Skeletal muscle cell (primary cell): Measurements from ENCODE around the gene CST9L.
"Not testable (repeated sequence)": the region's sequence is repeated elsewhere in the genome, so short reads cannot be mapped to it uniquely, and the experiment has no call there.

Source experiments
- DNase-seq: peaks from one replicate; pipeline ENCODE4 v3.0.0-alpha.2; 2010; ENCODE audit warnings: low read depth
- H3K4me3 ChIP-seq: 2 replicates; pipeline ENCODE4 v1.5.1; 2011; ENCODE audit warnings: low read depth, mild to moderate bottlenecking, control low read depth, low read length, moderate library complexity

CST9L gene

DNA sequence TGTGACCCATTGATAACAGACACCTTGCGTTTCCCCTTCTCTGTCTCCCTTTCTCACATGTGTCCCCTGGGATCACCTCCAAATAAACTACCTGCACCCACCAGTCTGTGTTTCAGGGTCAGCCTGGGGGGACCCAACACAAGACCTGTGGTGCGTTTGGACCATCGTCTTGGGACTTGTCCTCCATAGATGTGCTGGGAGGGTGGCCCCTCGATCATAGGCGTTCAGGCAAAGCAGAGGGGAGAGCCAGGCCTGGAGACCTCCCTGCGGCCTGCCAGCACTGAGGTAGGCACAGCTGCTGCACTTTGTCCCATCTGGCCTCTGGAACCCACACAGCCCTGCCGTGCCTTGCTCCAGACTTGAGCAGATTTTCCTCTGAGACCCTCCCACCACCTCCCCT, 19.3 kb upstream of the CST9L start:
- DNase-seq: no peak
- no peak overlapping the region for H3K4me3 ChIP-seq

DNA sequence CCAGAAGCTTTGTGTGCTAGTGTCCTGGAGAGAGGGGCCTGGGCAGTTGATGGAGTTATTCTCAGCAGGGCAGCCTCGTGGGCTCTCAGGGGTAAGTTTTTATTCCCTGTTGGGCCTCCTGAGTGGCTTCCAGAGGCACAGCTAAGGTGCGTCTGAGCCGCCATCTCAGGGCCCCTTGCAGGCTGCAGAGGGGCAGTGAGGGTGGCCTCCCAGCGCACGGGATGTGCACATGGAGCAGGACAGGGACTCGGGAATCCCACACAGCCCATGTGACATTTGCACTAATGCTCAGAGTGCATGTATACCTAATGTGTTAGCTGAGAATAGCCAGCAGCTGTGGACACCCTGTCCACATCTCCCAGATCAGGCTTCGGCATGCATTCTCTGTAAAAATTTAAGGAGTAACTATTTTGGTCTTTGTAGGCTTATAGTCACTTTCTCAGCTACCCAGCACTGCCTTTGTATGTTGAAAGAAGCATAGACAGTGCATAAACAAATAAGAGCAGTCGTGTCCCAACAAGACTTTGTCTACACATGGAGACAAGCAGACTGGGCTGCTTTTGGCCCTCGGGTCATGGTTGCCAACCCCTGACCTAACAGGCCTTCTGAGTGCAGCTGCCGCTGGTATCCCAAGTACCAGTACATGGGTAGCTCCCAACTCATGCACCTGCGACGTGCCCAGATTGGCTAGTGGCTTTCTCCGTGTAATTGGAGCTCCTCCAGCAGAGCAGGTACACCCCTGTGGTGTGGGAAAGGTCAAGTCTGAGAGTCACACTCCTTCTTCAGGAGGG, 18.6 kb upstream of the CST9L start:
- no peak for DNase-seq
- no peak overlapping the region for H3K4me3 ChIP-seq

DNA sequence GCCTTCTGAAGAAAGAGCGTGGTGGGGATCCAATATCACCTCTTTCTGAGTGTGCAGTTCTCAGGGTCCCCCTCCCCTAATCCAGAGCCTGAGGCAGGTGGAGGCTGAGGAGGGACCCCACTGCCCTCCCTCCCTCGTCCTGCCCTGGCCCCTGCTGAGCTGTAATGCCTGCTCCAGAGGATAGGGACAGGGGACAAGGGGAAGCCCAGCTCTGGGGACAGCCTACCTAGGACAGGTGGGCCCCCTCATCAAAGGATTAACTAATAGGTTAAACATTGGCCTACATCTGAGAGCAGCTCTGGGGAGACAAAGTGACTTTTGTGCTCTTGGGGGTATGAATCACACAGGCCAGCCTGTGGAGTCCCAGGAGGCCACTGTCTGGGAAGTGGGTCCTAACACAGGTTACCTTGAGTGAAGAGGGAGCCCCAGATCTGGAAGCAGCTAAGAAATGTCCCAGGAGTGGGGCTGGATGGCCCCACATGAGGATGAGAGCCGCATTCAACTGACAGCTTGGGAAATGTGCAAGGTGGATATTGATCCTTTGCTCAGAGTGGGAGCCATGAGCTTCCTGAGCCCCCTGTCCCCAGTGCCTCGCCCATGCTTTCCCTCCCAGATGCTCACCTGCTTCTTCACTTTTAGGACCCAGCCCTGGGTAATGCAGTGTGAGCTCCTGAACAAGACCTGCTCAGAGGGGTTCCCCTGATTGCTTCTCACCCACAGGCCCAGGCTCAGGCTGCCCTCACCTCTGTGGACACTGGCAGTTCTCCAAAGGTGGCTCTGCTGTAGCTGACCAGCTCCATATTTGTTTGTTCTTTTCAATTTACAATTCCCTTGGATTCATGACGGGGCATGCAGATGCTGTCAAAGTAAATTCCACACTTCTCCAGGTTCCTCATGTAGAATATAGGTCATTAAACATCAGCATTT, 17.8 kb upstream of the CST9L start:
- H3K4me3 ChIP-seq: no peak overlapping the region
- DNase-seq: no peak

DNA sequence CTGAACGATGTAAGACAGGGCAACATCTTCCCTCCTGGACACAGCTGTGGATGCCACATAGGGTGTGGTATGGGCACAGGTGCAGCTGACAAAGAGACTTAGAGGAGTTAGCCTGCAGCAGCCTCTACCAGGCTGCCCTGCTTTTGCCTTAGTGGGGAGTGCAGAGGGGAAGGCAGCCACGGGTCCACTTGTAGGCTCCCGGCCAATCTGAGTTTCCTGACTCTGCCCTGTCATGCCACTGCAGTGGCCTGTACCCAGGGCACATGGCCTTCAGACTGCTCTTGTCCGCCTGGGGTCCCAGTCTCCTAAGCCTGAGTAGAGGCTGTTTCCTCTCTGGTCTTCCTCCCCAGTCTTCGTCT, 17.1 kb upstream of the CST9L start:
- no peak for DNase-seq
- H3K4me3 ChIP-seq: no peak overlapping the region

DNA sequence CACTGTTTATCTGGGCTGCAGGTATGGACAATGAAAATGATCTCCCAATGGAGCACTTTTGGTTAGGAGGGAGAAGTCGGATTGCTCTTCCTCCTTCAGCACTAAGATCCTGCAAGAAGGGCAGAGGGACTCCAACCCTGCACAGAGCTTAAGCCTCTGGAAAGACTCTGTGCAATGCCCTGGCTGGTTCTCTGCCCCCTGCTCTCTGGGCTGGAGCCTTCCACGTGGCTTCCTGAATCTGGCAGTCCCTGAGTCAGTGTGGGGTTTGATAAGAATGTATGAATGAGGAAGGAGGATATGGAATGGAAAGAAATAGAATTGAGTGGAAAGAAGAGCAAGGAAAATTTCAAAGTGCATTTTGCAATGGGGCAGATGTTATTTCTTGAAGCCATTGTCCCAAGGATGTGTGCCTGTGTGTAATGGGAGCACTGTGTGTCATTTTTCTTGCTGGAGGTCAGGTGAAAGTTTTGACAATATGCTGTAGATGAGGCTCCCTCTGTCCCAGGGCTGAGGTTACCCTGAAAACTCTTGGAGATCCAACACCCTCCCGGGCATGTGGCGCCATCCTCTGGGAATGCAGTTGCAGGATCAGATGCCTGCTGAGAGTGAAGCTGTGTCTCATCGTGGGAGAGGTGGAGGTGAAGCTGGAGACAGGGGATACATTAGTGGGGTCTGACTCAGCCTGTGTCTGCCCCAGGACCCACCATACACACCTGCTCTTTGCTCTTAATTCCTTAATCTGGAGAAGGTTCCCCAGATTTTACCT, 16.3 kb upstream of the CST9L start:
- DNase-seq: no peak
- H3K4me3 ChIP-seq: no peak overlapping the region

DNA sequence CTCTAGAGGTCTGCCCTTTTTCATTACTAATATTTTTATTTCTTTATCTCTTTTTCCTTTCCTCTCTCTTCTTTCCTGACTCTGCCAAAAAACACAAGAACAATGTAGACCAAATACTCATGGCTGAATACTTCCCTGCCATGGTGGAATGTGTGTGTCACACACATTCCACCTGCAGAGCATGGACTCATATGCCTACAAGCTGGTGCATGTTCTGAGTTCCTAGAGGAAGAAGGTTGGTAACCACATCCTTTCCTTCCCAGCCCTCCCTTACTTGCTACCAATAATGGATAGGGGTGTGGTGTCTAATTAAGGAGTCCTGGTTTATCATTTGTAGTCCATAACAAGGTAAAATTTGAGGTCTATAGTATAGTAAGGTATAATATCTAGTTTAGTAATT, 15.2 kb upstream of the CST9L start:
- no peak for DNase-seq
- H3K4me3 ChIP-seq: no peak overlapping the region

DNA sequence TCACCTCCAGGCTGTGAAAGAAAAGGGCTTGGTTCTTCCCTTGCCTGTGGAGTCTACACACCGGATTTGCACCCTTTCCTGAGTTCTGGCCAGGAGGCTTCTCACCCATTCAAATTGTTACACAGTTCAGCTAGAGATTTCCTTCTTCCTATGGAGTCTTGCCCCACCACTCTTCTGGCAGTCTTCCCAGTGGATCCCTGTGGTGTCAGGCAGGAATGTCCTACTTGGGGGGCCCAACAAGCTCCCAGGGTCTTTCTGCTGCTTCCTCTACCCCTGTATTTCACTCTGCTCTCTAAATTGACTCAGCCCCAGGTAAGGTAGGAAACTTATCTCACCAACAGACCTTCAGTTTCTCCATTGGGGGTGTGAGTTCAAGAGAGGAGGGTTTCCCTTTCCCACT, 14.0 kb upstream of the CST9L start:
- DNase-seq: no peak
- H3K4me3 ChIP-seq: no peak overlapping the region

DNA sequence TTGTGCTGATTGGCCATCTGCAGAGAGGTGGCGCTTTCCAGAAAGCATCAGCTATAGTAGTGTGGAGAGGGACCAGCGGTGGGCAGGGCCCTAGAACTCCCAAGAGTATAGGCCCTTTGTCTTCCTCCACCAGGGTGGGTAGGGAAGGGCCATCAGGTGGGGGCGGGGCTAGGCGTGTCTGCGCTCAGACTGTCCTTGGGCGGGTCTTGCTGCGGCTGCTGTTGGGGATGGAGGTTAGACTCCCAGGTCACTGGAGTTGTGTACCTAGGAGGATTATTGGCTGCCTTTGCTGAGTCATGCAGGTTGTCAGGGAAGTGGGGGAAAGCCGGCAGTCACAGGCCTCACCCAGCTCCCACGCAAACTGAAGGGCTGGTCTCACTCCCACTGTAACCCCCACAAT, 13.5 kb upstream of the CST9L start:
- not testable (repeated sequence) for DNase-seq, H3K4me3 ChIP-seq

DNA sequence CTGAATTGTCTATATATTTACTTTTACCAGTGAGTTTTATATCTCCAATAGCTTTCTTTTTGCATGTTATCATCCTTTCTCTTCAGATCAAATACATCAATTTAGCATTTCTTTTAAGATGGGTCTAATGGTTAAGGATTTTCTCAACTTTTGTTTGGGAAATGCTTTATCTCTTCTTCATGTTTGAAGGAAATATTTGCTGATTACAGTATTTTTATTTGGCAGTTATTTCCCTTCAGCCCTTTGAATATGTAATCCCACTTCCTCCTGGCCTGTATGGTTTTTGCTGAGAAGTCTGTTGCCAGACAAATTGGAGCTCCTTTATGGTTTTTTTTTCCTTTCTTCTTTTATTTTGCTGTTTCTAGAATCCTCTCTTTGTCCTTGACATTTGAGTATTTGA, 6.7 kb upstream of the CST9L start:
- H3K4me3 ChIP-seq: no peak overlapping the region
- DNase-seq: no peak

DNA sequence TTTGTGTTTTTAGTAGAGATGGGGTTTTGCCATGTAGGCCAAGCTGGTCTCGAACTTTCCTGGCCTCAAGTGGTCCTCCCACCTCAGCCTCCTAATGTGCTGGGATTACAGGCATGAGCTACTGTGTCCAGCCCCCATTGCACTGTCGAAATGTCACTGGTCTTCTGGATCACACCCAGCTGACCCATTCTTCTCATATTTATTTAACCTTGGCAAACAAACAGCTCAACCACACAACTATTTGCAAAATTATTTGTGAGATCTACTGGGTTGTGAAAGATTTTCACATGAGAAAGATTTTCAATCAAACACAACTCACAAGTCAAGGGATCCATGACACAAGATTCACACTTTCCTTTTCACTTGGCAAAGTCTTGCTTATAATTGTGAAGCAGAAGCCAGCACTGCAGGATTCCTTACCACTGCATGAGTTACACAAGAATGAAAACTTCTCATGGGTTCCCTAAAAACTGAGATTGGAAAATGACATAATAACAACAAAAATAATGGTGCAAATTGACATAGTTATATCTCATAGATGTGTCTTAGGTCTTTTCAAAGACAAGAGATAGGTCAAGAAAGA, 2.0 kb upstream of the CST9L start:
- no peak for DNase-seq
- no peak overlapping the region for H3K4me3 ChIP-seq

DNA sequence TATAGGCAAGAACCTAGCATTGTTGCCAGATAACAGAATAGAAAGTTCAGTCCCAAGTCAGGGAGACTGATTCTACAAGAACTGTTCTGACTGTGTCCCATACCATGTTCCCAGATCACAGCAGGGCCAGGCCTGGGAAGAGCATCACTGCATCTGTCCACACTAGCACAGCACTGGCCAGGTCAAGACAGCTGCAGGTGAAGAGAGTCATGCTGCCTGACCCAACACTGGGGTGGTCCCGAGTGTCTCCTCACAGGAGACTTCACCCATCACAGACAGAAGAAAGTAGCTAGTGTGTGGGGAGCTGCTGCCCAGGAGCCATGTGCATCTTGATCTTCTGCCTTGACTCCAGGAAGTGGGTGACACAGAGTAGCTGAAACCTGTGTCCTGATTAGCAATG, 1.3 kb upstream of the CST9L start:
- DNase-seq: no peak
- H3K4me3 ChIP-seq: no peak overlapping the region

DNA sequence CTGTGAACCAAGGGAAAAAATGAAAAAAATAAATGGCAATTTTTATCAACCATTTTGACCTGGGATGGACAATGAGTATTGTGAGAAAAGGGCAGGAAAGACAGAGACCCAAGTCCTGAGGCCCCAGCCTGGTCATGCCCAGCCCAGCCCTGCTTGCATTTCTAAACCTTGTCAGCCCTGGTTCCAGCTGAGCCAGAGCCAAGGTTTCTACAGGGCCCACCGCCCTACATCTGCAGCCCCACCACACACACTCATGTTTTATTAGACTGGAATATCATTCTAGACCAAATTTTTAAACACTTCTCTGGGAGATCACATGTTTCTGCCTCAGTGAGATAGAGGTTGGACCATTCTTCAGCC, 667 bp upstream of the CST9L start:
- H3K4me3 ChIP-seq: no peak overlapping the region
- DNase-seq: no peak

DNA sequence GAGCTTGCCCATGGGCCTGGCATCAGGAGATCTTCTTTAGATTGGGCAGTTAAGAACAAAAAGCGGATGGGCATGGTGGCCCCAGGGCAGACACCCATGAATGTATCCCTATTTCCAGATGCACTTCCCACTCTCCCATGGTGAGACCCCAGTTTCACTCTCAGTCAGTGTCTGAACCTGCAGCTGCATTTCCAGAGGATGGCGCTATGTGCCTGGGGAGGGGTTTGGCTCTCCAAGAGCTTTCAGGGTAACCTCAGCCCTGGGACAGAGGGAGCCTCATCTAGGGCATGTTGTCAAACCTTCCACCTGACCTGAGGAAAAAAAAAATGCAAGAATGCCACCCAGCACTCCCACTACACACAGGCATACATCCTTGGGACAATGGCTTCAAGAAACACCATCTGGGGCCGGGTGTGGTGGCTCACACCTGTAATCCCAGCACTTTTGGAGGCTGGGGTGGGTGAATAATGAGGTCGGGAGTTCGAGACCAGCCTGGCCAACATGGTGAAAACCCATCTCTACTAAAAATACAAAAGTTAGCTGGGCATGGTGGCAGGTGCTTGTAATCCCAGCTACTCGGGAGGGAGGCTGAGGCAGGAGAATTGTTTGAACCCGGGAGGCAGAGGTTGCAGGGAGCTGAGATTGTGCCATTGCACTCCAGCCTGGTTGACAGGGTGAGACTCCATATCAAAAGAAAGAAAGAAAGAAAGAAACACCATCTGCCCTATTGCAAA, 1.9 kb downstream of the CST9L start:
- DNase-seq: no peak
- H3K4me3 ChIP-seq: no peak overlapping the region

DNA sequence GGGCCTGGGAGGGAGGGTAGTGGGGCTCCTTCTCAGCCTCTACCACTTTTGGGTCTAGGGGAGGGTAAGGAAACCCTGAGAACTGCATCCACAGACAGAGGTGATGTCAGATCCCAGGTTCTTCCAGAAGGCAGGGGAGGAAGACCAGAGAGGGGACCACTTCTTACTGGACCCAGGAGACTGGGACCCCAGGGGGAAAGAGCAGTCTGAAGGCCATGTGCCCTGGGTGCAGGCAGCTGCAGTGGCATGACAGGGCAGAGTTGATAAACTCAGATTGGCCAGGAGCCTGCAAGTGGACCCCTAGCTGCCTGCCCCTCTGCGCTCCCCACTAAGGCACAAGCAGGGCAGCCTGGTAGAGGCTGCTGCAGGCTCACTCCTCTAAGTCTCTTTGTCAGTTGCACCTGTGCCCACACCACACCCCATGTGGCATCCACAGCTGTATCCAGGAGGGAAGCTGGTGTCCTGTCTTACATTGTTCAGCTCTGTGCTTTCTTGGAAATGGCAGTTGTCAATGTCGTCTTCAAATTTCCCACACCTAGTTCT, 2.7 kb downstream of the CST9L start:
- H3K4me3 ChIP-seq: no peak overlapping the region
- DNase-seq: no peak

DNA sequence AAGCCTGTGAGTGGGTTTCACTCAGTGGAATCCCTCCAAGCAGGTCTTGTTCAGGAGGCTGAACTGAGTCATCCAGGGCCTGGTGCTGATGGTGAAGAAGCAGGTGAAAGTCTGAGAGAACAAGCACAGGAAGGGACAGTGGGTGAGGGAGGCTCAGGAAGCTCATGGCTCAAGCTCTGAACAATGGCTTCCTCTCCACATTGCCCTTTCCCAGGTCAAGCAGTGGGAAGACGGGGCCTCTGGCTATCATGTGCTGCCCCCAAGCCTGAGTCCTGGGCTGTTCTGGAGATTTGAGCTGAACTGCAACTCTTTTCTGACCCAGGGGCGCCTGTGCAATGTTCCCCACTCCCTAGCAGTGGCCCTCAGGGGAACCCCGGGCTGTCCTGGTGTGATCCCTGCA, 3.4 kb downstream of the CST9L start:
- H3K4me3 ChIP-seq: no peak overlapping the region

DNA sequence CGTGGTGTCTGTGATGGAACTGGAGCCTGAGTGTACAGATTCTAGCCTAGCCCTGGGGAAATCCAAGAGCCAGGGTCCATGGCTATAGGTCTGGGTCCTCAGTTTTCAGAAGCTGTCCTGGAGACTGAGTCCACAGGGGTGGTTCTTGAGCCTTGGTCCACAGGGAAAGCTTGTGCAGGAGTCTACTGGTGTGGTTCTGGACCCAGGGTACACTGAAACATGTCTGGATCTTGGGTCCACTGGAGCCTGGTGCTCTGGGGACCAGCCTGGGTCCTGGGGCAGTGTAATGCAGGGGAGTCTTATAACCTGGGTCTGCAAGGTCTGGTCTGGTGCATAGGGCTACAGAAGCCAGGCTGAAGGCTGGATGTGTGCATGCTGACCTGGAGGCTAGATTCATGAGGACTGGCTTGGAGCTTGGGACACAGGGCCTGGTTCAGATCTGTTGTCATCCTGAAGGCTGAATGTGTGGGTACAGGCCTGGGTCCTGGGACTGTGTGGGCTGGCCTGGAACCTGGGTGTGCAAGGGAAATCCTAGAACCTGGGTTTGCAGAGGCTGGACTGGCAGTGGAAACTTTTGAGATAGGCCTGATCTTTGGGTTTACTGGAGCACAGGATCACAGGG, 5.5 kb downstream of the CST9L start:
- no peak for DNase-seq
- H3K4me3 ChIP-seq: no peak overlapping the region

More for the DNA sequence above, 3.4 kb downstream of the CST9L start:
- no peak for DNase-seq

DNA sequence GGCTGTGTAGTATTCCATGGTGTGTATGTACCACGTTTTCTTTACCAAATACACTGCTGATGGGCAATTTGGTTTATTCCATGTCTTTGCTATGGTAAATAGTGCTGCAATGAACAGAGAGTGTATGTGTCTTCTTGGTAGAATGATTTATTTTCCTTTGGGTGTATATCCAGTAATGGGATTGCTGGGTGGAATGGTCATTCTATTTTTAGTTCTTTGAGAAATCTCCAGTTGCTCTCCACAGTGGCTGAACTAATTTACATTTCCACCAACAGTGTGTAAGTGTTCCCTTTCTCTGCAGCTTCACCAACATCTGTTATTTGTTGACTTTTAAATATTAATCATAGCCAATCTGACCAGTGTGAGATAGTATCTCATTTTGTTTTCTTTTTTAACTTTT, 13.9 kb downstream of the CST9L start:
- no peak overlapping the region for H3K4me3 ChIP-seq
- no peak for DNase-seq

DNA sequence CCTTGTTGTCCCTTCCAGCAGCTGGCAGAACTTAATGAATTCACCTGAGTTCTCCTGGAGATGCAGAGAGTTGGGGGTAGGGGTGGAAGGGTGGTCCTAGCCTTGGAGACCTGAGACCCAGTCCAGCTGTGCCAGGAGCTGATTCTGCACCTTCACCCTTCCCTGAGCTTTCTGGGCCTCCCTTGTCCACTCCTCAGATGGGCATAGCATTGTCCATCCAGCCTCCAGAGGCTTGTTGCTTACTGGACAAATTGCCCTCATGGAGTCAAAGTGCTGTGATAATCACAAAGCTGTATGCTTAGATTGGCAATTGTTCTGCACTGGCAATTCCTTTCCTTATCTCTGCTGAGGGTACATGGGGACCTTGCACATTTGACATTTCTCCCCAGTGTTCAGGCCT, 16.5 kb downstream of the CST9L start:
- DNase-seq: no peak

DNA sequence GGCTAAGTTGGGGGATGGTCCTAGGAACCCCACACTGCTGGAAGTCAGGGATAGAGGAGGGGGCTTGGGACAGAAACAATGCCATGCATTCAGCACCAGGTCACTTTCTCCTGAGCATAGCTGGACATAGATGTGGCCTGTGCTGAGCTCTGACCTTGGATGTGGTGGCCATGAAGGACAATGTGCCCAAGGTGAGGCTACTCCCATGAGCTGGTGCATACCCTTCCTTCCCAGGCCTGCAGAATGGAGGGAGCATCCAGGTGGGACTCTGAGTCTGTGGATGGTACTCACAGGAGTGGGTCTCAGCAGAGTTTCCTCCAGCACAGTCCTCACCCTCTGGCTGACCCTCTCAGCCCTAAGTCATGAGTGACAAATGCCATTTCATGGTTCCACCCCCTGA, 16.9 kb downstream of the CST9L start:
- no peak for DNase-seq
- no peak overlapping the region for H3K4me3 ChIP-seq

More for the DNA sequence above, 16.5 kb downstream of the CST9L start:
- no peak overlapping the region for H3K4me3 ChIP-seq
